GM12872 (cell line): Measurements from ENCODE around the gene ZNF528.

Experiments
- TF ChIP-seq, protein P1 (sequence below): IDR thresholded peaks from 3 replicates; pipeline ENCODE4 v1.5.1; 2011; ENCODE audit warnings: low read depth, mild to moderate bottlenecking, low read length, moderate library complexity; ENCODE audit not compliant: insufficient read depth

The ZNF528 gene

DNA sequence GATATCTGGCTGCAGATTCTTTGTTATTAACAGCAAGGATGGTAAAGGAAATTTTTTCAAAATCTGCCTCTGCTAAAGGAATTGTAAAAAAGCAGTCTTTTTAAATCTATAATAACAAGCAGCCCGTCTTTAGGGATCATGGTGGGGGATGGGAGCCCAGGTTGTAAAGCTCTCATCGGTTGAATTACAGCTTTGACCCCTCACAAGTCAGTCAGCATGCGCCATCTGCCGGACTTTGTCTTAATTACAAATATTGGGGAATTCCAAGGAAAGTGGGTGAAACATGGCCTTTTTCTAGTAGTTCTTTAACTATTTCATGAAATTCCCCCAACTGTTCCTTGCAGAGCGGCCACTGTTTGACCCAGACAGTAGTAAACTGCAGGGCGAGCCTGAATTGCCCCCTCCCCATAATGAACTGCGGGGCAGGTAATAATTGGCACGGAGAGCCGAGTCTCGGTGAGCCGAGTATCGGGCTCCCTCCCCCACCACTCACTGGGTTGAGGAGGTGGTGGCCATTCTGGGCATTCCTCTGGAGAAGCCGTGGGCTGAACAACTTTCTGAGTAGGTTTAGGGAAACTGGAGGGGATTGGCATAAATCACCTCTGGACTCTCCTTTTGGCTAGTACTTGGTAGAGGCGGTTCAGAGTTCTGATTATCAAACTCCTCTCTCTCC lies 67.3 kb downstream of the ZNF528 start:
- TF ChIP-seq, protein P1, sequence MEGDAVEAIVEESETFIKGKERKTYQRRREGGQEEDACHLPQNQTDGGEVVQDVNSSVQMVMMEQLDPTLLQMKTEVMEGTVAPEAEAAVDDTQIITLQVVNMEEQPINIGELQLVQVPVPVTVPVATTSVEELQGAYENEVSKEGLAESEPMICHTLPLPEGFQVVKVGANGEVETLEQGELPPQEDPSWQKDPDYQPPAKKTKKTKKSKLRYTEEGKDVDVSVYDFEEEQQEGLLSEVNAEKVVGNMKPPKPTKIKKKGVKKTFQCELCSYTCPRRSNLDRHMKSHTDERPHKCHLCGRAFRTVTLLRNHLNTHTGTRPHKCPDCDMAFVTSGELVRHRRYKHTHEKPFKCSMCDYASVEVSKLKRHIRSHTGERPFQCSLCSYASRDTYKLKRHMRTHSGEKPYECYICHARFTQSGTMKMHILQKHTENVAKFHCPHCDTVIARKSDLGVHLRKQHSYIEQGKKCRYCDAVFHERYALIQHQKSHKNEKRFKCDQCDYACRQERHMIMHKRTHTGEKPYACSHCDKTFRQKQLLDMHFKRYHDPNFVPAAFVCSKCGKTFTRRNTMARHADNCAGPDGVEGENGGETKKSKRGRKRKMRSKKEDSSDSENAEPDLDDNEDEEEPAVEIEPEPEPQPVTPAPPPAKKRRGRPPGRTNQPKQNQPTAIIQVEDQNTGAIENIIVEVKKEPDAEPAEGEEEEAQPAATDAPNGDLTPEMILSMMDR: no peak
